Measurements from ENCODE around the gene COL9A1.

DNA sequence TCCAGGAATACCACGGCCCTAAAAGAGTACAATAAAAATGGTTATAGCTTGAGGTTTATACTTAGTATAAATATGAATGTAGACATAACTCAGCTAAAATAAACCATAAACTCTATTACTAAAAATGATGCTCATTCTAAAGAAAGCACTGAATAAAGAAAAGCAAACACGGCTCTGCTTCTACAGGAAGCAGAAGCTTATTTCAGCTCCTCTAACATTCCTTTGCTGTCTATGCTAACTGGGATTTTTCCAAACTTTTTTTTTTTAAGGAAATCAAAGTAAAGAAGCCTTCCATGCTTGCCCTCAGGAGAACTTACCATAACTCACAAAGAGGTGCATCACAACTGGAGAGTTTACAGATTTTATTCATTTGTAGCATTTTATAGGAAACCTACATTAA is 30.8 kb downstream of the COL9A1 start:
- TF ChIP-seq, protein P1, sequence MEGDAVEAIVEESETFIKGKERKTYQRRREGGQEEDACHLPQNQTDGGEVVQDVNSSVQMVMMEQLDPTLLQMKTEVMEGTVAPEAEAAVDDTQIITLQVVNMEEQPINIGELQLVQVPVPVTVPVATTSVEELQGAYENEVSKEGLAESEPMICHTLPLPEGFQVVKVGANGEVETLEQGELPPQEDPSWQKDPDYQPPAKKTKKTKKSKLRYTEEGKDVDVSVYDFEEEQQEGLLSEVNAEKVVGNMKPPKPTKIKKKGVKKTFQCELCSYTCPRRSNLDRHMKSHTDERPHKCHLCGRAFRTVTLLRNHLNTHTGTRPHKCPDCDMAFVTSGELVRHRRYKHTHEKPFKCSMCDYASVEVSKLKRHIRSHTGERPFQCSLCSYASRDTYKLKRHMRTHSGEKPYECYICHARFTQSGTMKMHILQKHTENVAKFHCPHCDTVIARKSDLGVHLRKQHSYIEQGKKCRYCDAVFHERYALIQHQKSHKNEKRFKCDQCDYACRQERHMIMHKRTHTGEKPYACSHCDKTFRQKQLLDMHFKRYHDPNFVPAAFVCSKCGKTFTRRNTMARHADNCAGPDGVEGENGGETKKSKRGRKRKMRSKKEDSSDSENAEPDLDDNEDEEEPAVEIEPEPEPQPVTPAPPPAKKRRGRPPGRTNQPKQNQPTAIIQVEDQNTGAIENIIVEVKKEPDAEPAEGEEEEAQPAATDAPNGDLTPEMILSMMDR (IDR thresholded peaks at IDR 0.05) = no peak
- TF ChIP-seq ZFX (IDR thresholded peaks at IDR 0.05; ENCODE audit: borderline replicate concordance) = no peak
